ENCODE results near the gene ANKRD36. TPM values are rescaled to one million over a fixed set of nuclear protein-coding genes. Genes with fewer than 3 reads are reported as not detected.
"Not testable (repeated sequence)": the region's sequence is repeated elsewhere in the genome, so short reads cannot be mapped to it uniquely, and the experiment has no call there.

The ANKRD36 gene
- total and polyA plus RNA-seq, 2 of the 4 experiments (the other 2 are of a cell fraction): 2.6 to 20.1 TPM

DNA sequence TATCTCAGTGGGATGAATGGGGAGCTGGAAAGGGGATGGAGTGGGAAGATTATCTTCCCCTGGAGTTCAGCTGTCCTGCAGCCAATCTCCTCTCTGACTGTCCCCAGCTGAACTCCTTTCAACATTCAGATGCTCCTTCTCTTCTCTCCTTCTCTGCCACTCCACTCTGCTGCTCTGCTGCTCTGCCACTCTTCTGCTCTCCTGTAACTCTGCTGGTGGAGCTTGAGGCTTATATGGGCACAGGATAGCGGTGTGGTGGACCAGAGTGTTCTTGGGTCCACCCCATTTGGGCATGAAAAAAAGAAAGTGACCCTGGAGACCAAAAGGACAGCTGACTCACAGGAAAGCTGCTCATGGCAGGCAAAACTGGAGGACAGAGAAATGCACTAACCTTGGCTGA, 44.9 kb upstream of the ANKRD36 start:
- H4K5ac ChIP-seq (ENCODE audit: low read depth, low read length): no peak overlapping the region
- no peak overlapping the region for H3K4me3 ChIP-seq (ENCODE audit: insufficient read depth, low read depth, low read length)
- POLR2A ChIA-PET (ENCODE audit: unreplicated experiment): no interaction called here
- H2BK120ac ChIP-seq (ENCODE audit: low read depth, low read length): no peak overlapping the region
- no peaks in the 10 kb centered on the region for H3K36me3 ChIP-seq (ENCODE audit: control insufficient read depth, insufficient read depth, low read length)
- CTCF ChIA-PET: no interaction called here
- H3K4me1 ChIP-seq (ENCODE audit: control insufficient read depth, insufficient read depth, low read length): no peaks in the 10 kb centered on the region
- no peak overlapping the region for H3K14ac ChIP-seq (replicated peaks; ENCODE audit: low read depth, low read length)
- H2AFZ ChIP-seq (replicated peaks; ENCODE audit: low read length, poor library complexity): no peak overlapping the region
- H3K9me1 ChIP-seq (ENCODE audit: insufficient read depth, low read length): no peaks in the 10 kb centered on the region
- H3K9me3 ChIP-seq (ENCODE audit: control insufficient read depth, insufficient read depth, low read length): no peaks in the 10 kb centered on the region
- no peak for DNase-seq
- no peaks in the 10 kb centered on the region for H4K20me1 ChIP-seq (ENCODE audit: insufficient read depth, low read length)
- peaks cover 7% of the 10 kb centered on the region for H3K27me3 ChIP-seq (ENCODE audit: control insufficient read depth, insufficient read depth, low read length)
- no peak overlapping the region for H3K23ac ChIP-seq (ENCODE audit: low read depth, low read length)
- H4K91ac ChIP-seq (ENCODE audit: insufficient read depth, low read depth, low read length): no peak overlapping the region
- no peak overlapping the region for H3K9ac ChIP-seq (ENCODE audit: low read depth, low read length)
- TF ChIP-seq MAZ (IDR thresholded peaks at IDR 0.05; ENCODE audit: borderline replicate concordance, low read depth, low read length) (no peak), CEBPB (IDR thresholded peaks at IDR 0.05; ENCODE audit: low read depth, low read length) (no peak), SMC3 (IDR thresholded peaks at IDR 0.05; ENCODE audit: low read depth, low read length) (no peak), RFX5 (IDR thresholded peaks at IDR 0.05; ENCODE audit: low read depth, low read length) (no peak), RAD21 (IDR thresholded peaks at IDR 0.05; ENCODE audit: low read length) (no peak), MXI1 (IDR thresholded peaks at IDR 0.05; ENCODE audit: borderline replicate concordance, low read depth, low read length) (no peak), FOS (IDR thresholded peaks at IDR 0.05; ENCODE audit: low read depth, low read length) (no peak), NFE2L2 (IDR thresholded peaks at IDR 0.05; ENCODE audit: low read depth, low read length) (no peak)
- no peak overlapping the region for H3K56ac ChIP-seq (ENCODE audit: extremely low read depth, insufficient read depth, low read length)
- no peak overlapping the region for H3K4ac ChIP-seq (ENCODE audit: low read depth, low read length)
- no peak for ATAC-seq (ENCODE audit: low read depth)
- no TSS peak for BruUV-seq (replicated peaks)
- H3K4me2 ChIP-seq (ENCODE audit: low read depth, low read length): no peak overlapping the region
- no peak overlapping the region for H2AK5ac ChIP-seq (ENCODE audit: low read depth, low read length)
- no peak overlapping the region for H4K8ac ChIP-seq (ENCODE audit: low read depth in 2 of 2, low read length in 2 of 2)
- no peak overlapping the region for H2BK20ac ChIP-seq (ENCODE audit: low read depth, low read length)
- no peak overlapping the region for H2BK5ac ChIP-seq (ENCODE audit: low read depth, low read length, poor library complexity, severe bottlenecking)
- H3K18ac ChIP-seq (ENCODE audit: low read depth, low read length): no peak overlapping the region
- intact Hi-C loops (cut with micrococcal nuclease): no loop called here
- WGBS, 2 experiments (ENCODE audit: extremely low coverage in 2 of 2, insufficient read length in 1 of 2): no CpG with 5 or more reads among the region's 1 CpG
- dilution Hi-C loops (cut with HindIII; ENCODE audit: low sequenced_read_pairs, unreplicated experiment): no loop called here
- H2BK15ac ChIP-seq (ENCODE audit: low read depth, low read length): no peak overlapping the region
- H3K27ac ChIP-seq (ENCODE audit: insufficient read depth, low read length): no peak overlapping the region
- no peaks in the 10 kb centered on the region for H3K79me1 ChIP-seq (ENCODE audit: low read depth in 1 of 2, low read length in 2 of 2)
- in situ Hi-C loops (cut with MboI; ENCODE audit: low sequenced_read_pairs): no loop called here
- H2AK9ac ChIP-seq (replicated peaks; ENCODE audit: low read depth, low read length, poor library complexity): no peak overlapping the region

DNA sequence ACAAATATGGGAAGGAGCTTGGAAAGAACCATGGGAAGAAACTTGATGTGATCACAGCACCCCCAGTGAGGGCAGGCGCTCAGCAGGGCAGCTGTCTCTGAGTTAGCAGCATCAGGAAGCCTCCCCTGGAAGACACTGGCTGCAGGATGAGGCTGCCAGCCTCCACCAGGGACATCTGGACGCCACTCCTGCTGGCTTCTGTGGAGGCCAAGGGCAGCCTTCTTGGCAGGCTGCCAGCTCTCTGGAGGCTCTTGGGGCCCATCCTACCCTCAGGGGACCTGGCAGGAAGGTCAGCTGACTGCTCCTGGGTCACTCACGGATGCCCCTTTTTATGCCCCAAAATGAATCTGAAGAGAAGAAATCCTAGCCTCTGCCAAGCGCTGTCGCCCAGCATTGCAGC, 44.2 kb upstream of the ANKRD36 start:
- POLR2A ChIA-PET (ENCODE audit: unreplicated experiment); H3K9me3 ChIP-seq (ENCODE audit: control insufficient read depth, insufficient read depth, low read length); H3K18ac ChIP-seq (ENCODE audit: low read depth, low read length); H3K27me3 ChIP-seq (ENCODE audit: control insufficient read depth, insufficient read depth, low read length); H3K9me1 ChIP-seq (ENCODE audit: insufficient read depth, low read length); H2BK5ac ChIP-seq (ENCODE audit: low read depth, low read length, poor library complexity, severe bottlenecking); H3K27ac ChIP-seq (ENCODE audit: insufficient read depth, low read length); H2BK15ac ChIP-seq (ENCODE audit: low read depth, low read length); H3K36me3 ChIP-seq (ENCODE audit: control insufficient read depth, insufficient read depth, low read length); dilution Hi-C loops (cut with HindIII; ENCODE audit: low sequenced_read_pairs, unreplicated experiment); H3K23ac ChIP-seq (ENCODE audit: low read depth, low read length); H2BK120ac ChIP-seq (ENCODE audit: low read depth, low read length); CTCF ChIA-PET; H3K4ac ChIP-seq (ENCODE audit: low read depth, low read length); H3K4me2 ChIP-seq (ENCODE audit: low read depth, low read length); BruUV-seq (replicated peaks); ATAC-seq (ENCODE audit: low read depth); DNase-seq; H4K8ac ChIP-seq (ENCODE audit: low read depth in 2 of 2, low read length in 2 of 2); H3K56ac ChIP-seq (ENCODE audit: extremely low read depth, insufficient read depth, low read length); H2AK5ac ChIP-seq (ENCODE audit: low read depth, low read length); H3K4me3 ChIP-seq (ENCODE audit: insufficient read depth, low read depth, low read length); H2BK20ac ChIP-seq (ENCODE audit: low read depth, low read length); intact Hi-C loops (cut with micrococcal nuclease); H3K9ac ChIP-seq (ENCODE audit: low read depth, low read length); H4K91ac ChIP-seq (ENCODE audit: insufficient read depth, low read depth, low read length); H3K14ac ChIP-seq (replicated peaks; ENCODE audit: low read depth, low read length); H3K4me1 ChIP-seq (ENCODE audit: control insufficient read depth, insufficient read depth, low read length); H4K5ac ChIP-seq (ENCODE audit: low read depth, low read length); H2AK9ac ChIP-seq (replicated peaks; ENCODE audit: low read depth, low read length, poor library complexity); H3K79me1 ChIP-seq (ENCODE audit: low read depth in 1 of 2, low read length in 2 of 2); in situ Hi-C loops (cut with MboI; ENCODE audit: low sequenced_read_pairs); H2AFZ ChIP-seq (replicated peaks; ENCODE audit: low read length, poor library complexity); H4K20me1 ChIP-seq (ENCODE audit: insufficient read depth, low read length): not testable (repeated sequence)
- WGBS, 2 experiments (ENCODE audit: extremely low coverage in 2 of 2, insufficient read length in 1 of 2): no CpG with 5 or more reads among the region's 5 CpGs

Measured in IMR-90 (cell line).